ENCODE measurements around the gene ERICH6. TPM values are rescaled to one million over a fixed set of nuclear protein-coding genes. Genes with fewer than 3 reads are reported as not detected.

The ERICH6 gene
- total and polyA plus RNA-seq, 10 of the 15 experiments (the other 5 are each of a cell fraction or from before 2014, with no cell fraction given) = 0.04 to 0.40 (median 0.22) TPM; not detected in 6

GRCh38 chr3:150703299-150703755, 393 bp downstream of the ERICH6 start (continued):
- TF ChIP-seq ZNF217 (IDR thresholded peaks at IDR 0.05) (no peak), POLR2AphosphoS2 (IDR thresholded peaks at IDR 0.05; ENCODE audit: low read depth, low read length) (no peak), EZH2 (IDR thresholded peaks at IDR 0.05; ENCODE audit: borderline replicate concordance, control insufficient read depth, low read depth, low read length) (no peak), ZNF687 (IDR thresholded peaks at IDR 0.05) (0 out of 2 replicates have a peak, but pooled peaks have one; percentile 26), BHLHE40 (IDR thresholded peaks at IDR 0.05; ENCODE audit: borderline replicate concordance in 1 of 2, low read depth in 2 of 2, low read length in 1 of 2) (no peak), ELK1 (IDR thresholded peaks at IDR 0.05; ENCODE audit: low read depth, low read length) (no peak), MXI1 (IDR thresholded peaks at IDR 0.05; ENCODE audit: low read depth, low read length) (peak; percentile 37; the same call in 1 of the 2 replicates), CEBPZ (IDR thresholded peaks at IDR 0.05; ENCODE audit: low read depth, low read length) (no peak), HDAC2 (IDR thresholded peaks at IDR 0.05) (no peak), NR2C2 (IDR thresholded peaks at IDR 0.05; ENCODE audit: borderline replicate concordance, control insufficient read depth, insufficient read length, low read depth) (no peak), FOS (IDR thresholded peaks at IDR 0.05; ENCODE audit: borderline replicate concordance, extremely low read depth, insufficient read length) (no peak)
- TF ChIP-seq, protein P1, sequence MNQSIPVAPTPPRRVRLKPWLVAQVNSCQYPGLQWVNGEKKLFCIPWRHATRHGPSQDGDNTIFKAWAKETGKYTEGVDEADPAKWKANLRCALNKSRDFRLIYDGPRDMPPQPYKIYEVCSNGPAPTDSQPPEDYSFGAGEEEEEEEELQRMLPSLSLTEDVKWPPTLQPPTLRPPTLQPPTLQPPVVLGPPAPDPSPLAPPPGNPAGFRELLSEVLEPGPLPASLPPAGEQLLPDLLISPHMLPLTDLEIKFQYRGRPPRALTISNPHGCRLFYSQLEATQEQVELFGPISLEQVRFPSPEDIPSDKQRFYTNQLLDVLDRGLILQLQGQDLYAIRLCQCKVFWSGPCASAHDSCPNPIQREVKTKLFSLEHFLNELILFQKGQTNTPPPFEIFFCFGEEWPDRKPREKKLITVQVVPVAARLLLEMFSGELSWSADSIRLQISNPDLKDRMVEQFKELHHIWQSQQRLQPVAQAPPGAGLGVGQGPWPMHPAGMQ (IDR thresholded peaks at IDR 0.05; ENCODE audit: borderline replicate concordance) = no peak
